ENCODE data around the gene PRKCH.
"Not testable (repeated sequence)": the region's sequence is repeated elsewhere in the genome, so short reads cannot be mapped to it uniquely, and the experiment has no call there.

PRKCH gene

GRCh38 chr14:61308701-61309100 lies 12.7 kb upstream of the PRKCH start:
- DNase-seq (ENCODE audit: low read depth): not testable (repeated sequence)

GRCh38 chr14:61315313-61315712 lies 6.1 kb upstream of the PRKCH start:
- no peak for DNase-seq (ENCODE audit: low read depth)

- DNase-seq (ENCODE audit: low read depth): no peak
These were observed 2.3 kb upstream of the PRKCH start for GRCh38 chr14:61319086-61319485.

DNA sequence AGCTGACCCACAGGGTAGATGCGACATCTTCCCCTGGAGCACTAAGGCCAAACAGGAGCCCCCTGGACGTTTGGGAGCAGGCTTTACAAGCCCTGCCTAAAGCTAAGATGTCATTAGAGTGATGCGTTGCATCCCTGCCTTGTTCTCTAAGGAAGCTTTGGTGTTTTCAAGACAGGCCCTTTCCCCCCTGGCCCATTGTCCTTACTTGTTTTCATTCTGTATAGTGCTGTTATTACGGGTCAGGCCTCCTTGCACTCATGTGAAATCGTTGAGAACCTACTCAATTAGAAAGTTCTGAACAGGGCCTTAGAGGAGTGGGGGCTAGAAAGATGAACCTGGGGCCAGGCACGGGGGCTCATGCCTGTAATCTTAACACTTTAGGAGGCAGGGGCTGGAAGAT lies 1.7 kb upstream of the PRKCH start:
- no peak for DNase-seq (ENCODE audit: low read depth)

- not testable (repeated sequence) for DNase-seq (ENCODE audit: low read depth)
These were observed 1.2 kb upstream of the PRKCH start for GRCh38 chr14:61320170-61320569.

GRCh38 chr14:61320806-61321384 lies 484 bp upstream of the PRKCH start:
- DNase-seq (ENCODE audit: low read depth): no peak

DNA sequence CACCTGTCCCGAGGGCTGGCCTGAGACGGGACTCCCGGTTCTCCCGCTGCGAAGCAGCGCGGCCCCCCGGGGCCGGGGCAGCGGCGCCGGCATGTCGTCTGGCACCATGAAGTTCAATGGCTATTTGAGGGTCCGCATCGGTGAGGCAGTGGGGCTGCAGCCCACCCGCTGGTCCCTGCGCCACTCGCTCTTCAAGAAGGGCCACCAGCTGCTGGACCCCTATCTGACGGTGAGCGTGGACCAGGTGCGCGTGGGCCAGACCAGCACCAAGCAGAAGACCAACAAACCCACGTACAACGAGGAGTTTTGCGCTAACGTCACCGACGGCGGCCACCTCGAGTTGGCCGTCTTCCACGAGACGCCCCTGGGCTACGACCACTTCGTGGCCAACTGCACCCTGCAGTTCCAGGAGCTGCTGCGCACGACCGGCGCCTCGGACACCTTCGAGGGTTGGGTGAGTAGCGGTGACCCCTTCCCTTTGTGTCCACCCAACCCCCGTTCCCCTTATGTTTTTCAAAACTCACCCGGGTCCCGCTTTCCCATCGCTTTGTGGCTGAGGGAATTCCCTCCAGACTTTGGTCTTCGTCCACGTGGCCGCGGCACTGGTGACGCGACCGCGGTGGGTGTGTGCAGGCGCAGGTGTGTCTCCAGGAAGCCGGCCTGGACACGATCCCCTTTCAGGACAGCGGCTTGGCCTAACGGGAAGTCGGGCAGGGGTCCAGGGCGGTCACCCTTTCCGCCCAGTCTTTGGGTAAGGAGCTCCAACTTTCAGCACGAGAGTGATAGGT lies 826 bp downstream of the PRKCH start:
- no peak for DNase-seq (ENCODE audit: low read depth)

DNA sequence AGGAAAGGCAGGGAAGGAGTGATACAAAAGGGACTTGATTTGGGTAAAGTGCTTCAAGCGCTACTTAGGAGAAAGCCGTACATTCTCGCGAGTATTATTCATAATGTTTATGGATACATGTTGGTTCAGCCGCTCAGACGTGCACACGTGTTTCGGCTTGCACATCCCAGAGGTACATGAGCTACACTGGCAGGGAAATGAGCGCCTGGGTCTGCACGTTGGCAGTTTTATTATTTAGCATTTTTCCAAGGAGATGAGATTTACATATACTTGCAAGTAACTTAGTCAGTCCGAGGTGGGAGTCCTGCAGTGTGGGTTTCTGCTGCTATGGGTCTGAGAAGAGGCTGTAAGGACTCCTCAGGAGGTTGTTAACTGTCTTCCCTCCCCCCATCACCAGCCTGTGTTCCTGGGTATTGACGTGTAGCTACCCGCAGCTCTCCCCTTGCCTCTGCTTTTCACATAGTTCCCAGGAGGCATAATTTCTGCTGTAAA lies 1.5 kb downstream of the PRKCH start:
- DNase-seq (ENCODE audit: low read depth): no peak

GRCh38 chr14:61323970-61324369 lies 2.6 kb downstream of the PRKCH start:
- DNase-seq (ENCODE audit: low read depth): no peak

DNA sequence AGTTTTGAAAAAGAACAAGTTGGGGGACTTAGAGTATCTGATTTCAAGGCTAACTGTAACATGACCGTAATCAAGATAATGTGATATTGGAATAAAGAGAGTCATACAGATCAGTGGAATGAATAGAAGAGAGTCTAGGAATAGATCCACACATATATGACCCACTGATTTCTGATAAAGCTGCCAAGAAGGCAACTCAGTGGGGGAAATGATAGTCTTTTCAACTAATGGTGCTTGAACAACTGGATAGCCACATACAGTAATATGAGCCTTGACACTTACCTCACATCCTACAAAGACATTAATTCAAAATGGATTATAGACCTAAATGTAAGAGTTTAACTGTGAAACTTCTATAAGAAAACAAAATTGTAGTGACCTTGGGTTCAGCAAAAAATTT lies 3.8 kb downstream of the PRKCH start:
- DNase-seq (ENCODE audit: low read depth): no peak

DNA sequence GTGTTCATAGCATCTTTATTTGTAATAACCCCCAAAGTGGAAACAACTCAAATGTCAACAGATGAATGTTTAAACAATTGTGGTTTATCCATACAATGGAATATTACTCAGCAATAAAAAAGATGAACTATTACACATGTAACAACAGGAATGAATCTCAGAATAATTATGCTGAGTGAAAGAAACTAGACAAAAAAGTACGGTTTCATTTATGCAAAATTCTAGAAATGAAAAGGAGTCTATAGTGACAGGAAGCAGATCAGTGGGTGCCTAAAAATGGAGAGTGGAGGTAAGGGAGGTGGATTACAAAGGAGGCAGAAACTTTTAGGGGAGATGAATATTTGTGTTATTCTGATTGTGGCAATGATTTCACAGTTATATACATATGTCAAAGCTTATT lies 4.8 kb downstream of the PRKCH start:
- DNase-seq (ENCODE audit: low read depth): no peak

- DNase-seq (ENCODE audit: low read depth): no peak
These were observed 5.5 kb downstream of the PRKCH start for GRCh38 chr14:61326847-61327246.

- DNase-seq (ENCODE audit: low read depth): no peak
These were observed 7.4 kb downstream of the PRKCH start for GRCh38 chr14:61328626-61329262.

DNA sequence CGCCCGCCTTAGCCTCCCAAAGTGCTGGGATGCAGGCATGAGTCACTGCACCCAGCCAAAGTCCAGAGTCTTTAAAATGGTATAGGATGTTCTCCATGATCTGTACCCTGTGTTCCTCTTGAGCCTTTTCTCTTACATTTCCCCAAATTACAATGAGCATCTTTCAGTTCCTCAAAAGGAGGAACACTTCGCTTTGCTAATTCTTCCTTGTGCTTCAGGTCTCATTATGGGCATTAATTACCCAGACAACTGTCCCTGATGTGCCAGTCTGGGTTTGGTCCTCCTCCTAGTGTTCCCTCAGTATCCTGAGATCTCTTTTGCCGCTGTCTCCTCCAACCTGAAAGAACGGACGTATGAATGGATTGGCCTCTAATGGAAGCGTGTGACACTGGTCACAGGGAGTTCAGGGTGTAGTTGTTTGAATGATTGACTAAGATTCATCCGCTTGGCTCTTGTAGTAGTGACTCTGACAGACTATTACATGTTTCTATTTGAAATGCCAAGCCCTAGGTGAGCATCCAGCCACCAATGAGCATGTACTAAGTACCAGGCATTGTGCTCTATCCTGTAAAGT lies 8.2 kb downstream of the PRKCH start:
- DNase-seq (ENCODE audit: low read depth): no peak

GRCh38 chr14:61330511-61330910 lies 9.1 kb downstream of the PRKCH start:
- DNase-seq (ENCODE audit: low read depth): no peak

GRCh38 chr14:61331992-61332657 lies 10.7 kb downstream of the PRKCH start:
- no peak for DNase-seq (ENCODE audit: low read depth)

GRCh38 chr14:61332658-61333029 lies 11.3 kb downstream of the PRKCH start:
- no peak for DNase-seq (ENCODE audit: low read depth)

DNA sequence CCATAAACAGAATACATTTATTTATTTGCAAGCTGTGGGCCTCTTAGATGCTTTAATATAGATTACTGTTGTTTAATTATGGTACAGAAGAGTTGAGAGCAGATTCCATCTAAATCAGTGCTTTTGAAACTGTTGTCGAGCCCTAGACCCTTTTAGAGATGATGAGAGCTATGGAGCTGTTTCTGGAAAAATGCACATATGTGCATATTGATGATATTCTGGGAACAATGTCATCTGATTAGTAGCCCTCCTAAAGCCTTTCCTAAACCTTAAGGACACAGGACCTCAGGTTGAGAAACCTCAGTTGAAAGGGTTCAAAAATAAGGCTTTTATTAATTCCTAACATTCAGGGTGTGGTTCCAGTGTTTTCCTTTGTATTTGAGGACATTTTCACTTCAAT lies 11.7 kb downstream of the PRKCH start:
- no peak for DNase-seq (ENCODE audit: low read depth)

GRCh38 chr14:61334197-61334701 lies 12.9 kb downstream of the PRKCH start:
- DNase-seq (ENCODE audit: low read depth): no peak

- DNase-seq (ENCODE audit: low read depth): no peak
These were observed 13.7 kb downstream of the PRKCH start for GRCh38 chr14:61335049-61335448.

DNA sequence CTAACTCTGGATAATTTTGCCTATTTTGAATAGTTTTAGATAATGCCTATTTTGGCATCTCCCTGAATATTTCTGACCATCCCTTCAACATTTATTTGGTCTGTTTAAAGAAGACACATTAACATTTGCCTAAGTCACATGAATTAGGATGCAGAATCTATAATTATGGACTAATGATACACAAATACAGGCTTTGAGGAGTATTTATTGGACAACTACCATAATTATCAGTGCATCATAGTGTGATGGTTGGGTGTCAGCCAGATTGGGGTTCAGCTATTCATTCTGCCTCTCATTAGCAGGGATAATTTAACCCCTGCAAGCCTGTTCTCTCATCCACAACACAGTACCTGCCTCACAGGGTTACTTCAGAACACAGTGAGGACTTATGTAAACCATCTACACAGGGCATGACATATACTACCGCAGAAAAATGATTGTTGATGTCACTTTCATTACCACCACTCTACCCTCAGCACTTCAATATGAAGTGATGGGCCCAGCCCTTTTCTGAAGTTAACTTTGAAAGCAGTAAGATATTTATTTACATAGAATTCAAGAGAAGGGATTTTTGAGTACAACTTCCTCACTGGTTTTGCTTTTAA lies 14.4 kb downstream of the PRKCH start:
- no peak for DNase-seq (ENCODE audit: low read depth)

DNA sequence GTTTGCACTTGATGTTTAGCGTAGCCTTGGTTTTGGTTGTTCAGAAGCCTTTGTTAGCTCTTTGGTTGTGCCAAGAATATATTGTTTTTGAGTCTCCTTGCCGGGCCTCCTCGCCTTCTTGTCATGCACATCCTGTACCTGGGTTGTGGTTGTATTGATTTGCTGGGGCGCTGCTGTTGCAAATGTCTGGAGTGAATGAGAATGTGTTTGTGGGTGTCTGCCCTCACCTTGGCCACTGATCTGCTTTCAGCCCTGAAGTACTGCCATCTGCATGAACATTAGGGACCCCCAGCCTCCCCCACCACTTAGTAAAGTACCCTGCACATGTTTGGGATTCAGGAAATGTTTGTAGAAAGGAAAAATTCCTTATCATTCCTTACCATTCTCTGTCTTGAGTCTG lies 16.5 kb downstream of the PRKCH start:
- DNase-seq (ENCODE audit: low read depth): no peak

All from activated T-cell treated with anti-CD3 and anti-CD28 coated beads for 48 hours (primary cell).